GM23338 (cell line): Measurements from ENCODE around the gene ARMC5. TPM values are rescaled to one million over a fixed set of nuclear protein-coding genes. Genes with fewer than 3 reads are reported as not detected.

ENCODE experiments used
- ATAC-seq: fragments of 200-7000 bp; cut with Tn5 transposase; 3 replicates; pipeline ENCODE4 v1.9.1; 2020
- DNase-seq: peaks from one replicate; pipeline ENCODE4 v3.0.0-alpha.2; 2015; ENCODE audit warnings: low spot score
- H2AFZ ChIP-seq: fragments of 200-600 bp; sonication (generic); 2 replicates; pipeline ENCODE4 v1.8.0; 2016; ENCODE audit warnings: antibody characterized with exemption, mild to moderate bottlenecking, moderate library complexity
- H3F3A ChIP-seq: fragments of 200-600 bp; sonication (generic); replicated peaks from 2 replicates; pipeline ENCODE4 v1.8.0; 2017; ENCODE audit warnings: antibody characterized with exemption, mixed run types, low read depth
- H3K27ac ChIP-seq: fragments of 200-600 bp; sonication (generic); 2 replicates; pipeline ENCODE4 v1.6.1; 2016; ENCODE audit warnings: low read depth
- H3K27me3 ChIP-seq: fragments of 200-600 bp; sonication (generic); 2 replicates; pipeline ENCODE4 v1.8.0; 2016; ENCODE audit warnings: mild to moderate bottlenecking, mixed run types, moderate library complexity; ENCODE audit not compliant: insufficient read depth
- H3K36me3 ChIP-seq: fragments of 200-600 bp; sonication (generic); 2 replicates; pipeline ENCODE4 v1.8.0; 2016; ENCODE audit warnings: mild to moderate bottlenecking; ENCODE audit not compliant: insufficient read depth
- H3K4me1 ChIP-seq: fragments of 200-600 bp; sonication (generic); 2 replicates; pipeline ENCODE4 v1.8.0; 2016; ENCODE audit warnings: mild to moderate bottlenecking, moderate library complexity; ENCODE audit not compliant: insufficient read depth
- H3K4me2 ChIP-seq: fragments of 200-600 bp; sonication (generic); 2 replicates; pipeline ENCODE4 v1.7.1; 2017; ENCODE audit warnings: mixed run types
- H3K4me3 ChIP-seq: fragments of 200-600 bp; sonication (generic); 2 replicates; pipeline ENCODE4 v1.6.1; 2016; ENCODE audit warnings: mixed run types
- H3K79me2 ChIP-seq: fragments of 200-600 bp; sonication (generic); replicated peaks from 2 replicates; pipeline ENCODE4 v1.8.0; 2017; ENCODE audit warnings: mild to moderate bottlenecking; ENCODE audit not compliant: insufficient read depth
- H3K9me2 ChIP-seq: fragments of 200-600 bp; sonication (generic); 2 replicates; pipeline ENCODE4 v1.8.0; 2017; ENCODE audit not compliant: insufficient read depth
- H4K20me1 ChIP-seq: fragments of 200-600 bp; sonication (generic); replicated peaks from 2 replicates; pipeline ENCODE4 v1.8.0; 2017; ENCODE audit warnings: mild to moderate bottlenecking; ENCODE audit not compliant: insufficient read depth
- H3K27ac Mint-ChIP-seq: 2 replicates; pipeline ENCODE4 v1.8.0; 2020; ENCODE audit warnings: inconsistent platforms, mild to moderate bottlenecking, moderate library complexity, mixed read lengths
- H3K27me3 Mint-ChIP-seq: 3 replicates; pipeline ENCODE4 v1.8.0; 2022; ENCODE audit warnings: low read depth, mild to moderate bottlenecking, moderate library complexity, mixed read lengths, inconsistent platforms; ENCODE audit not compliant: insufficient read depth, poor library complexity
- H3K36me3 Mint-ChIP-seq: 3 replicates; pipeline ENCODE4 v1.8.0; 2021; ENCODE audit warnings: low read depth, mild to moderate bottlenecking, inconsistent platforms, moderate library complexity, mixed read lengths
- H3K4me1 Mint-ChIP-seq: 3 replicates; pipeline ENCODE4 v1.8.0; 2020; ENCODE audit warnings: mild to moderate bottlenecking, inconsistent platforms, mixed read lengths
- H3K4me3 Mint-ChIP-seq: 3 replicates; pipeline ENCODE4 v1.8.0; 2021; ENCODE audit warnings: moderate library complexity, mild to moderate bottlenecking, inconsistent platforms, mixed read lengths
- H3K9me3 Mint-ChIP-seq: 3 replicates; pipeline ENCODE4 v1.8.0; 2020; ENCODE audit warnings: moderate library complexity, mild to moderate bottlenecking, inconsistent platforms, mixed read lengths
- CREB1 ChIP-seq: fragments of 250-450 bp; sonication (Bioruptor Pico); IDR thresholded peaks from 2 replicates; pipeline ENCODE4 v1.5.0; 2020; ENCODE audit warnings: low read depth, mild to moderate bottlenecking, moderate library complexity
- CTCF ChIP-seq, 2 experiments: fragments of 200-600 bp in 1 of 2; sonication (generic) in 1 of 2; conservative IDR thresholded peaks; 2 replicates each; pipeline versions ENCODE4 v1.5.1 to v1.6.1; 2016 to 2017; ENCODE audit warnings: antibody characterized with exemption in 2 of 2, low read depth in 2 of 2, mild to moderate bottlenecking in 2 of 2, moderate library complexity in 1 of 2
- ETS1 ChIP-seq: IDR thresholded peaks from 2 replicates; pipeline ENCODE4 v1.6.1; 2016; ENCODE audit warnings: antibody characterized with exemption
- EZH2 ChIP-seq: fragments of 200-600 bp; sonication (generic); IDR thresholded peaks from one replicate; pipeline ENCODE4 v1.8.0; 2017; ENCODE audit warnings: antibody characterized with exemption, mild to moderate bottlenecking, low read depth; ENCODE audit not compliant: unreplicated experiment
- EZH2phosphoT487 ChIP-seq: fragments of 200-600 bp; sonication (generic); IDR thresholded peaks from one replicate; pipeline ENCODE4 v1.8.1; 2018; ENCODE audit warnings: antibody characterized with exemption; ENCODE audit not compliant: unreplicated experiment
- JUNB ChIP-seq: IDR thresholded peaks from one replicate; pipeline ENCODE4 v1.6.1; 2016; ENCODE audit warnings: antibody characterized with exemption; ENCODE audit not compliant: unreplicated experiment
- NANOG ChIP-seq: IDR thresholded peaks from 2 replicates; pipeline ENCODE4 v1.6.1; 2016; ENCODE audit warnings: antibody characterized with exemption, borderline replicate concordance
- POLR2AphosphoS5 ChIP-seq: IDR thresholded peaks from 2 replicates; pipeline ENCODE4 v1.6.1; 2016; ENCODE audit warnings: antibody characterized with exemption, low read depth
- REST ChIP-seq: IDR thresholded peaks from one replicate; pipeline ENCODE4 v1.6.1; 2018; ENCODE audit warnings: antibody characterized with exemption; ENCODE audit not compliant: unreplicated experiment
- STAT1 ChIP-seq: IDR thresholded peaks from one replicate; pipeline ENCODE4 v1.6.1; 2016; ENCODE audit warnings: antibody characterized with exemption; ENCODE audit not compliant: unreplicated experiment
- ZNF114 ChIP-seq: fragments of 250-450 bp; sonication (Bioruptor Pico); IDR thresholded peaks from 2 replicates; pipeline ENCODE4 v1.5.0; 2020; ENCODE audit warnings: mild to moderate bottlenecking, moderate library complexity
- ZNF331 ChIP-seq: fragments of 250-450 bp; sonication (Bioruptor Pico); IDR thresholded peaks from 2 replicates; pipeline ENCODE4 v1.5.0; 2020; ENCODE audit warnings: low read depth, mild to moderate bottlenecking, moderate library complexity
- ZNF462 ChIP-seq: fragments of 250-450 bp; sonication (Bioruptor Pico); IDR thresholded peaks from 2 replicates; pipeline ENCODE4 v1.5.0; 2020; ENCODE audit warnings: mild to moderate bottlenecking, moderate library complexity
- polyA plus RNA-seq: library from polyadenylated mRNA; unstranded; fragments of >200 nt; fragmentation: Nextera tagmentation; extraction: Ambion mirVana; gene quantifications from 2 replicates; pipeline ENCODE4 v1.2.1, GENCODE V29; 2016
- total RNA-seq: library from RNA; depleted of rRNA; stranded (reverse); fragments of >200 nt; shearing (Covaris generic); gene quantifications from 2 replicates; pipeline ENCODE4 v1.2.3, GENCODE V29; 2014

ARMC5 gene
- total and polyA plus RNA-seq, 2 experiments from 2014 or later: 5.9 to 11.3 TPM

GRCh38 chr16:31436221-31437045 is 22.9 kb upstream of the ARMC5 start:
- Histone ChIP-seq H3K79me2 (no peaks in the 10 kb centered on the region), H3F3A (no peaks in the 10 kb centered on the region), H3K27me3 (no peaks in the 10 kb centered on the region), H3K27ac (no peak overlapping the region), H3K4me1 (no peaks in the 10 kb centered on the region), H3K9me2 (no peaks in the 10 kb centered on the region), H3K4me3 (no peak overlapping the region), H2AFZ (0 out of 2 replicates have a peak overlapping the region, but pooled peaks have one; percentile 59), H4K20me1 (no peaks in the 10 kb centered on the region), H3K36me3 (no peaks in the 10 kb centered on the region), H3K4me2 (no peak overlapping the region)
- H3K4me1 Mint-ChIP-seq: peaks cover 4% of the 10 kb centered on the region
- H3K27me3 Mint-ChIP-seq: peaks cover 4% of the 10 kb centered on the region
- no peaks in the 10 kb centered on the region for H3K36me3 Mint-ChIP-seq
- TF ChIP-seq REST (no peak), STAT1 (no peak), JUNB (no peak), ZNF462 (no peak), CTCF (conservative IDR thresholded peaks at IDR 0.05; ENCODE audit: low read depth in 2 of 2) (no peak), ZNF331 (CRISPR knock-in tag) (no peak), CREB1 (CRISPR knock-in tag) (no peak), EZH2 (no peak), ETS1 (no peak), ZNF114 (CRISPR knock-in tag) (no peak), POLR2AphosphoS5 (no peak), NANOG (no peak), EZH2phosphoT487 (no peak)
- ATAC-seq (peak; percentile 38), DNase-seq (no peak)
- H3K27ac Mint-ChIP-seq: no peak overlapping the region
- no peaks in the 10 kb centered on the region for H3K9me3 Mint-ChIP-seq
- H3K4me3 Mint-ChIP-seq: no peak overlapping the region
